ENCODE measurements around the gene ACTN1.

DNA sequence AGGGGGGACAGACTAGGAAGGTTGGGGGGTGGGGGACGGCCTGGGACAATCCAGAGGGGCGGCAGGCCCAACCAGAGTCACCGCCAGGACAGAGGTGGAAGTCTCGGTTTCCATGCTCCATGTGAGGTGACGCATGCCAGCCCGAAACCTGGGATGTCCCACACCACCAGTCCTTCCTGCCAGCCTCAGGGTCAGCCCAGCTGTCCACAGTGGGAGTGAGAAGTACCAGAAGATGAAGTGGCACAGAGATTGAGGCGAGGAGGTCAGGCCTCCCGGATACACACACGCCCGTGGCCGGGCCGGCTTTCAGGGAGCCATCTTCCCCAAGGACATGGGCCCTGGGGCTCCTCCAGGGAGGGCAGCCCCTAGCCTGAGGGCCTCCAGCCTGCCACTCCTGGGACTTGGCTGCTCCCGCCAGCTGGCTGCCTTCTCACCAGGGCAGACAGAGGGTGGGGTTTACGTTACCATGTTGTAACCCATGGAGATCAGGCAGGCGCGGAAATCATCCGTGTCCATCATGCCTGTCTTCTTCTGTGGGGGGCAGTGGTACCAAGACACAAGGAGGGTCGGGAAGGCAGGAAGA is 101.0 kb downstream of the ACTN1 start:
- TF ChIP-seq, protein P1, sequence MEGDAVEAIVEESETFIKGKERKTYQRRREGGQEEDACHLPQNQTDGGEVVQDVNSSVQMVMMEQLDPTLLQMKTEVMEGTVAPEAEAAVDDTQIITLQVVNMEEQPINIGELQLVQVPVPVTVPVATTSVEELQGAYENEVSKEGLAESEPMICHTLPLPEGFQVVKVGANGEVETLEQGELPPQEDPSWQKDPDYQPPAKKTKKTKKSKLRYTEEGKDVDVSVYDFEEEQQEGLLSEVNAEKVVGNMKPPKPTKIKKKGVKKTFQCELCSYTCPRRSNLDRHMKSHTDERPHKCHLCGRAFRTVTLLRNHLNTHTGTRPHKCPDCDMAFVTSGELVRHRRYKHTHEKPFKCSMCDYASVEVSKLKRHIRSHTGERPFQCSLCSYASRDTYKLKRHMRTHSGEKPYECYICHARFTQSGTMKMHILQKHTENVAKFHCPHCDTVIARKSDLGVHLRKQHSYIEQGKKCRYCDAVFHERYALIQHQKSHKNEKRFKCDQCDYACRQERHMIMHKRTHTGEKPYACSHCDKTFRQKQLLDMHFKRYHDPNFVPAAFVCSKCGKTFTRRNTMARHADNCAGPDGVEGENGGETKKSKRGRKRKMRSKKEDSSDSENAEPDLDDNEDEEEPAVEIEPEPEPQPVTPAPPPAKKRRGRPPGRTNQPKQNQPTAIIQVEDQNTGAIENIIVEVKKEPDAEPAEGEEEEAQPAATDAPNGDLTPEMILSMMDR (IDR thresholded peaks at IDR 0.05), result no peak
- no peak for TF ChIP-seq POLR2A (IDR thresholded peaks at IDR 0.05)
